NK-92 treated with Interleukin-12 subunit alpha and Interleukin-12 subunit beta, amount 100 ng/mL, for 24 hours (cell line): ENCODE results near the gene NODAL.

Source experiments
- DNase-seq: peaks from one replicate; lab custom pipeline; 2025; lab: John Stamatoyannopoulos, UW

Gene NODAL

DNA sequence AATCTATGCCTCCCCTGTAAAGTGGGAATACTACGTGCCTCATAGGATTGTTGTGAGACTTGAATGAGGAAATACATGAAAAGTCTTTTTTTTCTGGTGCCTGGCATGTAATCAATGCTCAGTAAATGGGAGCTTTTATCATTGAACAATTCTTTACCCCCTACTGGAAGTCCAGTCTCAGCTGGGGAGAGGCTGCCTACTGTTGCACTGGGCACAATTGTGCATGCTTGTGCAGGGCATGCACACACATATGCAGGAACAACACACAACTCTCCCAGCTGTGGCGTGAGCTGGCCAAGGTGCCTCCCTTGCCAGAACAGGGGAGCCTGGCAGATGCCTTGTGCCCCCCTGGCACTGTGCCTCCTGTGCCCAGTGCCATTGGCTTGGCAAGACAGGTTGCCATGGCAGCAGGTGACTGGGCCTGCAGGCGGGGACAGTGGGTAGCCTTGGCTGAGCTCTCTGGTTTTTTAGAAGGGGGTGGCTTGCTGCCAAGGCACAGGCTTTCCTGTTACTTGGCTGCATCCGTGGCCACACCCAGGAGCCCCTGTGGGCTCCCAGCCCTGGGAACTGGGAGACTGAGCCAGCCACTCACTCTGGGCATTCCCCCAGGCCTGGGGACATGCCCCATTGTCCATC, 21.0 kb upstream of the NODAL start:
- no peak for DNase-seq

DNA sequence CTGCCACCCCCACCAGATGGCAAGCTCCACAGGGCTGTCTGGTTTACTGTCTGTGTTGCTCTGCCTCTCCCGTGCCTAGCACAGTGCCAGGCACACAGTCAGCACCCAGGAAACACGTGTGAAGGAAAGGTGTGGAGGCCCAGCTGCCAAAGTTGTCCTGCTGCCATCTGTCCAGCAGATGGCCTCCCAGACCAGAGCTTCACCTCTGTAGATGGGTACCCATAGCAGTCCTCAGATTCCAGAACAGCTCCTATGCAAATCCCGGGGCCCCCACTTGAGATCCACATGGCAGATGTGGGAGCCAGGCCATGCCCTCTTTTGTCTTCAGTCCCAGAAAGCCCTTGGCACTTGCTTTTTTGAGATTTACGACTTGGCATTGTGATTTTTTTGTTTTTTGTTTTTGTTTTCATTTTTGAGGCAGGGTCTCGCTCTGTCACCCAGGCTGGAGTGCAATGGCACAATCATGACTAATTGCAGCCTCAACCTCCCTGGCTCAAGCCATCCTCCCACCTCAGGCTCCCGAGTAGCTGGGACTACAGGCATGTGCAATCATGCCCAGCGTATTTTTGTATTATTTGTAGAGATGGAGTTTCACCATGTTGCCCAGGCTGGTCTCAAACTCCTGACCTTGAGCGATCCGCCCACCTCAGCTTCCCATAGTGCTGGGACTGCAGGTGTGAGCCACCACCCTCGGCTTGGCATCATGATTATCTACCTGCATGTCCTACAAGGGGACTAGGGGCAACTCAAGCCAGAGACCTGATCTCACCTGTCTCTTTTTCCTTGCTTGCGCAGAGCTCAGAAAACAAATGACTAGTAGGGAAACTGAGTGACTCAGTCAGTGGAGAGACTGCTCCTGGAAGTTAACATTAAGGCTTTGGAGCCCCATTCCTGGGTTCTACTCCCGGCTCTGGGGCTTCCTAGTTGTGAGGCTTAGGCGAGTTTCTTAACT, 20.2 kb upstream of the NODAL start:
- no peak for DNase-seq

DNA sequence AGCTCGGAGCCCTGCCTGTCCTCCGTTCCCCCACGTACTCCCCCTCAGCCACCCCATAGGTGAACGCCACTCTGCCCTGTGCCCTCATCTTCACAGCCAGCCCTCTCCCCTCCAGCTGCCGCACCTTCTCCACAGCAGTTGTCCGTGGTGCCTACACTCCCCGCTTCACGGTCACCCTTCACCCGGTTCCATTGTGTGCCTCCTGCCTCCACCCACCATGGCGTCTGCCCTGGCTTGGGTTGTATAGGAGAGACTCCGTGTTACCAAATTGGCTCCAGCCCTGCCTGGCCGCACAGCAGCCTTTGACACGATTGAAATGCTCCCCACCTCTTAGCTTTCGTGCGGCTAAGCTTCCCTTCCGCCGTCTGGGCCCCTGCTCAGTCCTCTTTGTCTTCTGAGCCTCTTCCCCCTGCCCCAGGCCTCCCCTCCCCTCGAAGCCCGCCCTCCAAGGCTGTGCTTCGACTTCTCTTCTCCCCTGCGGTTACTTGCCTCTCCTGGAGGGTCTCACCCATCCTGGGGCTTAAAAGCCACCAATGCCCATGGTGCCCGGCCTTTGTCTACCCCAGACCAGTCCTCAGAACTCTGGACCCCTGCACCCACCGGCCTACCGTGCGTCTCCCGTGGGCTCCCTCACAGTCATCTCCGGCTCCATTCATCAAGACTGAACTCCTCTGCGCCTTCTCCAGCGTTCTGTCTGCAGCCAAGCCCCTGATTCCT, 18.5 kb upstream of the NODAL start:
- no peak for DNase-seq

DNA sequence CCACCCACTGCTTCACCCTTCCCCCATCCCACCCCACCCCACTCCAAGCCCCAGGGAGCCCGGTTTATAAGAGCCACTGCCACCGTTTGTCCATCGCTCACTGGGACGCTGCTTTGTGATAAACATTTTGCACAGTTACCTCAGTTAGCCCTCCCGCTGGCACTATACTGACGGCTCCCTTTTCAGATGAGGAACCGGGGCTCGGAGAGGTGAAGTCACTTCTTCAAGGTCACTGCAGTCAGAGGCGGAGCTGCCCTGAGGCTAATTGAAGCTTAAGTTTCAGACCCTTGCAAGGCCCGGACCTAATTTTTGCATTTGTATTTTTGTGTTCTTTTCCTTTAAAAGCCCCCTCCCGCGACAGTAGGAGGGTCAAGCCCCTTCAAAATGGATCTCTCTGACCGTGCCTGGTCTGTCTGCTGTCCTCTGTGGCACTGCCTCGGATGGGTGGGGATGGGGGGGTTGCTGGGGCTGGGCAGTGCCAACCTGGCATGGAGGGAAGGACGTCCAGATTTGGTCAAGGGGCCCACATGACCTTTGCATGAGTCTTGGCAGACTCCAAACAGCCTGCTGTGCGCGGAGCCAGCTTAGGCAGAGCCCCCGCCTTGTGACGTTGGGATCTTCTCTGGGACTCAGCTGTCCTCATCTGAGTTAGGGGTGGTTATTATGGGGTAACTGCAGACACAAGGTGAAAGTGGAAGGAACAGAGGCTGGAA, 17.7 kb upstream of the NODAL start:
- no peak for DNase-seq

DNA sequence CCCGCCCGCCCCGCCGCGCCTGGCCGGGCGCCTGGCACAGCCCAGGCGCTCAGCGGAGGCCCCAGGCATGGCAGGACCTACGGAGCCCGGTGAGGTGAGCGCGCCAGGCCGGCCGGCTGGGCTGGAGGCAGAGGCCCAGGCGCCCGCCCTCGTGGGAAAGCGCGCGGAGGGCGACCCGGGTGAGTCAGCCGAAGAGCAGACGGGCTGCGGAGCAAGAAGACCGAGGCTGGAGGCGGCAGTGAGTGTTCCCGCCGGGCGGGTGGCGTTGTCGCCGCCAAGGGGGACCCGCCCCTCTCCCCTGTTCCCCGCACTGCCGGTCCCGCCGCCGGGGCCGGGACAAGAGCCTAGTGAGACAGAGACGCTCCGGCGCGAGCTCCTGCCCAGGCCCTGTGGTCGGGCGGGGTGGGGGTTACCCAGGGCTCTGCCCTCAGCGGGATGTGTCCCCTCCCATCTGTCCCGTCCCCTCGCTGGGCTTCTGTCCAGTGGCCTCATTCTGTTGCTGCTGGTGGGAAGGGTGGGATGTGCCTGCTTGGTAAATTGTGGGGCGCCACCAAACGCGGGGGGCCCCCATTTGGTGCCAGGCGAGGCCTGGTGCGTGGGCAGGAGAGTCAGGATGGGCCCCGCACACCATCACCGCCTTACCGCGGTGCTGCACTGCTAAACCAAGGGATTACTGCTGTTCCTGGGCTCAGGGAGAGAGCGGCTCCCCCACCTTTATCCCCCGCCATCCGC, 17.0 kb upstream of the NODAL start:
- DNase-seq, result no peak

DNA sequence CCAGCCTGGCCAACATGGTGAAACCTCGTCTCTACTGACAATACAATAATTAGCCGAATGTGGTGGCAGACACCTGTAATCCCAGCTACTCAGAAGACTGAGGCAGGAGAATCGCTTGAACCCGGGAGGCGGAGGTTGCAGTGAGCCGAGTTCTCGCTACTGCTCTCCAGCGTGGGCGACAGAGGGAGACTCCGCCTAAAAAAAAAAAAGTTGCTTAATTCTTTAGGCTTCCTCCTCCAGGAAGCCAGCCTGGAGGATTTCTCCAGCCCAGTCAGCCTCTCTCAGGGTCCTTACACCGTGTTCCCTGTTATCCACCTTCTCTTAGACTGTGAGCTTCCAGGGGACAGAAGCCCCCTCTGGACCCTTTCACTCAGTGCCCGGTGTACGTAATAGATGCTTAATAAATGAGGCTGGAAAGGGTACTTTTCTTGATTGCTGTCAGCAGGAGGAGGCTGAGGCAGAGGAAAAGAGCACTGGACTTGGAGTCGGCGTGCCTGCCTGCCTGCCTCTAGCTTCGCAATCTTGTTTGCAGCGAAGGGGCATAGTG, 16.4 kb upstream of the NODAL start:
- DNase-seq, result no peak

DNA sequence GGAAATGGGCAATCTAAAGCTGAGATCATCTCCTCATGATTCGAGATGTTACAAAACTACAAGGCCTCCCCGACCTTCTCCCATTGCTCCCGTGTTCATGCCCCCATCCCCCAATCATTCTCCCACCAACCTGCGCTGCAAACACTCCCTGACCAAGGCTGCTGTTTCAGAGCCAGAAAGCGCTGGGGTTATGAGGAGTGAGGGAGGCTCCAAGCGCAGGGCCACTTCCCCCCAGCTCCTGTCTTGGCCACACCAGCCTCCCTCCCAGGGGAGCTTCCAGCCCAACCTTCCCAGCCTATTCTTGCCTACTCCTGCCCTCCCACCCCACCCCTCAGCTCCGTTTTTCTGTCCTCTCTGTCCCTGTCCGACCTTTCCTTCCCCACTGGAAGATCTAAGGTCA, 14.7 kb upstream of the NODAL start:
- no peak for DNase-seq

DNA sequence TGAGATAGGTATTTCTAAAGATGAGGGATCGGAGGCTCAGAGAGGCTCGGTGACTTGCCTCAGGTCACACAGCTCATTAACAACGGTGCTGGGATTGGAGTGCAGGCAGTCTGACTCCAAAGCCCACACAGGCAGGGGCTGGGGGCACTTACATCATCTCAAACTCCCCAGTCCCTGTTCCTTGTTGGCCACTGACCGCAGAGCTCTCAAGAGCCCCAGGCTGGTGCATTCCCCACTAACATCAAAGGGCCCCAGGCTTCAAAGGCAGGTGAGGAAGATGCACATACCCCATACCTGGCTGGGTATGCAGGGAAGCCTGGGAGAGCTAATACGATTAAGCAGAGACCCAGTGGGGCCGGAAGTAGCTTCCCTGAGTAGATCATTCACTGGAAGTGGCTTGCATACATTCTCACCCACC, 13.7 kb upstream of the NODAL start:
- DNase-seq, result no peak

DNA sequence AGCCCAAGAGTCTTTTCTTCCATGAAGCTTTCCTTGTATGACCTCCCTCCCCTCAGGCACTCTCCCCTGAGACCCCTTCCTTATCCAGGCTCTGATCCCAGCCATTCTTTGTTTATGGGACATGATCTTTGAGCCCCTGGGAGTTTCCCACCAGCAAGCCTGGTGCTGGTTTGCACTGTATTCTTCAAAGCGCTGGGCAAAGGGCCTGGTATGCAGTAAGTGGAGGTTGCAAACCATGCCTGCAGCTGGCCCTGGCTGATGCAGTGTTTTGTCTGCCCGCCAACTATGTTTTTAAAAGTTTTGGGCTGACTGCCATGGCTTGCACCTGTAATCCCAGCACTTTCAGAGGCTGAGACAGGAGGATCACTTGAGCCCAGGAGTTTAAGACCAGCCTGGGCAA, 6.8 kb upstream of the NODAL start:
- DNase-seq, result no peak

DNA sequence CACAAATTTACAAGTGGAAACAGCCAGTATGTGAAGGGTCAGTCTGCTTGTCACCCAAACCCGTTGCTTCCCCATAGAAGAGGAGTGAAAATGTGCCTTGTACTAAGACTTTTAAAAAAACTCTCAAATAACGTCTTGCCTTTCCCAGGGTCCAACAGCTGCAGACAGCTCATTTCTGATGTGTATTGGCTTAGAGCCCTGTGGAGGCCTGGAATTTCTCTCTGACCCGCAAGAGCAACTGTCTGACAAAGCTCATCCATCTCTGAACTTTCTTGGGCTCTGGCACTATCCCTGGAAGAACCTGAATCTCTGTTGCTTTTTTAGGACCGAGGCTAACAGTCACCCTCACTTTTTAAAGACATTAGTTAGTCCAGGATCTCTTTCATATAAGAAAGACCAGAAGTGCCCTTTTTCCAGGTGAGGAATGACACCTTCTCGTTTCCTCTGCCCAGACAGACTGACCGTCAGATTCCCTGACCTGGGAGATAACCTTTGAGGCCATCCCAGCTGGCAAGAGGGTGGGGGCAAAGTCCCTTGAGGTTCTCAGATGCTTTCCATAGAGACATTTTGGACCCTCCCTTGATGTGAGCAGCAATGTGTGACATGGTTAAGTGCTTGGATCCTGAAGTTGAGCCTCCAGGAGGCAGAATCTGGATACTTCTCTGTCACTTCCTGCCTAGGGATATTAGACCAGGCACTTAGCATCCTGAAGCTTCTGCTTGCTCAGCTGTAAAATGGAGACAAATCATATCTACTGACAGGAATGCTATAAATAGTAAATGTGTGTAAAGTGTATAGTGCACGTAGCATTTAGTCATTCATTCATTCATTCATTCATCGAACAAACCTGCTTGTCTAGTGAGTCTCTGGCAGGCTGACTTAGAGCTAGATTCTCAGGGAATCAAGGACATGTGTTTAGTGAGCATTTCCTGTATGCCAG, 4.5 kb upstream of the NODAL start:
- DNase-seq, result no peak

DNA sequence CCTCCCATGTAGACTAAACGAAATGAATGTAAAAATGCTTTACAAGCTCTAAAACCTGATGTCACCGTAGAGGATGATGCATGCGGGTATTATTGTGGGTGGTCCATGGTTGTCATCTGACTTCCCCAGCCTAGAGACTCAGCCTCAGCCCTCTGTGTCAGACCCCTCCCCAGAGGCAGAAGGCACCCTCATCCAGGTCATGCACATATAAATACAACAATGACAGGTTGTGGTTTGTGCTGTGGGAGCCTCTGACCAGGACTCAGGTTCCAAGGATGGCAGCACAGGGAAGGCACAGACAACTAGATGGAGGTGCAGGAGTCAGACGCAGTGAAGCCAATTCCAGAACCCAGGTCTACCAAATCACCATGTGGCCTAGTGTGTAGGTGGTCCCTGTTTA, 3.3 kb upstream of the NODAL start:
- no peak for DNase-seq

DNA sequence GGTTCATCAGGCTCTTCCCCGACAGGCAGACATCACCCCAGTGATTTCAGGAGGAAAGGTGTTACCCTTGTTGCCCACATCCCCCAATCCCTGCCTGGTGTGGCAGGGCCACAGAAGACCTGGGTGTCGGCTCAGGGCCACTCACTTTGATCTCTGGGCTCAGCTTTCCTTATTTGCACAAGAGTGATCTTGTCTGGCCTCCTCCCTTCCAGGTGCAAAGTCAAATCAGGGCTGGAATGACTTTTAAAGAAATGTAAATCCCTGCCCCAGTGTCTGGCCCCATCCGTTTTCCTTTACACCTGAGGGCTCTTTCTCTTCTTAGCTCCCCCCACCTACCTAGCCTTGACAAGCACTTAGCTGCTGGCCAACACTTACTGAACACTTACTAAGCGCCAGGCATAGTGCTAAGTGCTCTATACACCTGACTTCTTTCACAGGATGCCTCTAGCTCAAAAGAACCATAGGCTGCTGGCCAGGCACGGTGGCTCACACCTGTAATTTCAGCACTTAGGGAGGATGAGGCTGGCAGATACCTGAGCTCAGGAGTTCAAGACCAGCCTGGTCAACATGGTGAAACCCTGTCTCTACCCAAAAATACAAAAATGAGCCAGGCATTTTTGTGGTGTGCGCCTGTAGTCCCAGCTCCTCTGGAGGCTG, 979 bp upstream of the NODAL start:
- no peak for DNase-seq

DNA sequence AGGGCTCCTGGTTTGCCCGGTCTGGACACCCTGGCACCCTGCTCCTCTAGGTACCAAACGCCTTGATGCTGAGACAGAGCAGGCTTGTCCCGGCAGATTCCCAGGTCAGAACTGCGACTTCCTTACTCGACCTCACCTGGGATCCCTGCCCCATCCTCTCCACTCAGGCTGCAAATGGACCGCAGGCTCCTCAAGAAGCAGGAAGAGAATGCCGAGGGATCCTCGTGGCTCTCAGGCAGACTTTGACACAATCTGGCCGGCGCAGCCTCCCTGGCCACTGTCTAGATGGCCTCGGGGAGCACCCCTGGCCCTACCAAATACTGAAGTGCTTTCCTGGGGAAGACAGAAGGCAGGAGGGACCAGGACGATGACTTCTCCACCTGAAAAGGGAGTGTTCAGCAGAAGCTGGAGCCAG, 421 bp upstream of the NODAL start:
- DNase-seq, result no peak

DNA sequence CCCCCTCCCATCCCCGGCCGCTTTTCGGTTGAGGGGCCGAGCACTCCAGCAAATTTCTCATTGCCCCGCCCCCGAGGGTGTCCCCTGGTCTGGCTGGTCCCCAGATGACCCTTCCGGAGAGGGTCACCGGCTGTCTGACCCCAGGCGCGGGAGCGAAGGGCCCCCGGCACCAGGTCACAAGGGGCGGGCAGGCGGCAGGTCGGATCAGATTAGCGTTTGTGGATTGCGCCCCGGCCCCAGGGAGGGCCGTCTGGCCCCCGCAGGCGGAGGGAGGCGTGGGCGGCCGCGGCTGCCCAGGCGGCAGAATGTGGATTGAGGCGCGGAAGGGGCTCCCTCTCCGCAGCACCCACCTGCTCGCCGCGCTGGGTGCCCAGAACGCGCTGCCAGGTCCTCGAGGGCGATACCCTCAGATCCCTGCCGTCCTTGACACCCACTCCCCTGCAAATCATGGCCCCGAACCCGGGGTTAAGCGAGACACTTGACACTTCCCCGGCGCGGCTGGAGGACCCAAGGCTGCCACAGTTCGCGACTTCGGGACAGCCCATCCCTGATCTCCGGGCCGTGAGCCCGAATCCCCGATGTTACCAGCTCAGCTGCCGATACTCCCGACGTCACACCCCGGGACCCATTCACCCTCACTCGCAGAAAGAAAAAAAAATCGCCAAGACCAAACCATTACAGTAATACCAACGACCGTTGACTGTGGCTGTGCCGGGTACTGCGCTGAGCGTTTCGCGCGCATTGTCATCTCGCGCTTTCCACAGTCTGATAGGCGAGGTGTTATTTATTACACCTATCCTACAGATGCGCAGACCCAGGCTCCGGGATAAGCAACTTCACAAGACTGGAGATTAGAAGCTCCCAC, 953 bp downstream of the NODAL start:
- no peak for DNase-seq

DNA sequence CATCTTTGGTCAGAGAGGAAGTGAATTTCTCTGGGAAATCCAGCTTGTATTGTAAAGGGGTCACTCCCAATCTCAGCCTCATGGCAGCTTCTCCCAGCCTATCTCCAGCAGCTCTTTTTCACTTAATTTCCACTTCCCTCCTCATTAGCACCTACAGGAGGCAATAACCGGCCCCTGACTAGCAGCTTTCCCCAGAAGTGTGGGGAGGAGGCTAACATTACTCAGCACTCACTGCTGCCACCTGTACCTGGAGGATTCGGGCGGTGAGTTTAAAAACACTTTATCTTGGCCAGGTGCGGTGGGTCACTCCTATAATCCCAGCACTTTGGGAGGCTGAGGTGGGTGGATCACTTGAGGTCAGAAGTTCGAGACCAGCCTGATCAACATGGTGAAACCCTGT, 3.8 kb downstream of the NODAL start:
- DNase-seq, result no peak

DNA sequence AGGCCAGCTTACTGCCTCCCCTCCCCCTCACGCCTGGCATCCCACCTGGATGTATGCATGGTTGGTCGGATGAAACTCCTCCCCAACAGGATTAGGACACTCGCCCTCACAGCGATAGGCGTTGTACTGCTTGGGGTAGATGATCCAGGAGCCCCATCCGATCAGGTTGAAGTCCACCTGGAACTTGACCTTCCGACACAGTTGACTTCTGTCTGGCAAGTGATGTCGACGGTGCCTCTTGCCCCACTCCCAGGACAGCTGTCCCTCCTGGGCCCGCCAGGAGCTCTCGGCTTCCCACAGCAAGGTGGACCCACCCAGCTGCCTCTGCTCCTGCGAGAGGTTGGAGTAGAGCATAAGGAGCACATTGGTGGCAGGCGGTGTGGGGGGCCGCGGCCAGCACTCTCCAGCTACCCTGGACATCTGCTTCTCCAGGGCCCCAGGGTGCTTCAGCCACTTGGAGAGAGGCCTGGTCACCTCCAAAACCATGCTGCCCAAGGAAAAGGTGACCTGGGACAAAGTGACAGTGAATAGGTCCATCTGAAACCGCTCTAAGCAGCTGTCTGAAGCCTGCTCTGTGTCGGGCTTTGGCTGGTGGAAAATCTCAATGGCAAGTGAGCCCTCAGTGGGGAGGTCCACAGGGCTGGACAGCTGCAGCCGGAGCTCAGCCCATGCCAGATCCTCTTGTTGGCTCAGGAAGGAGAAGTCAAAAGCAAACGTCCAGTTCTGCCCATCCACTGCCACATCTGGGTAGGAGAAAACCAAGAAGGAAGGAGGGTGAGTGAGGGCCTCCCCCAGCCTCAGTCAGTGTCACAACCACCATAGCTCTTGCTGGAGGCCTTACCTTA, 6.0 kb downstream of the NODAL start:
- no peak for DNase-seq

DNA sequence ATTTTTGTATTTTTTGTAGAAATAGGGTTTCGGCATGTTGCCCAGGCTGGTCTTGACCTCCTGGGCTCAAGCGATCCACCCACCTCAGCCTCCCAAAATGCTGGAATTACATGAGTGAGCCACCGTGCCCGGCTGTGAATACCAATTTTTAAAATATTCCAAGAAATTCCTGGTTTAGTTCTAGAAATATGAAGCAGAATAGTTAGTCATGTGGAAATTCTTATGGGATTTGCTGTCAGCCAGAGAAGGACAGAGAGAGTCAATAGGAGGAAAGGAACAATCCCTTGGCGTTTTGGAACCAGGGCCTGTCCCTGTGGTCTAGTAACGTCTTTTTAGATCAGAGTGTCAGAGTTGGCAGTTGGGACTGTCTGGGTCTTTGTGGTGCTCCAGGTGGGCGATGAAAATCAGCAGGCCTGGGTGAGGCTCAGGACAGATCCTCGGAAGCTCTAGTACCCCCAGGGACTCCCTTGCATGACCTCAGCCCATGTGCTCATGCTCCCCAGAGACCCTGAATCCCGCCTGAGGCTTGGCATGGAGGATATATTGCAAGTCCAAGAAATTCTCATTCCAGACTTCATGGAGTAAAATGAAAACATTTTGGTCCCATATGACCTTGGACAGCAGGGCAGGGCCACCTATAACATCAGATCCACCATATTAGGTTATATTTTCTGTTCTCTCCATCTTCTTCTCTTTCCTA, 7.8 kb downstream of the NODAL start:
- no peak for DNase-seq
